ENCODE measurements around the gene CD300LB.
"Not testable (repeated sequence)": the region's sequence is repeated elsewhere in the genome, so short reads cannot be mapped to it uniquely, and the experiment has no call there.

Gene CD300LB

GRCh38 chr17:74499992-74500391 lies 31.3 kb downstream of the CD300LB start:
- DNase-seq (ENCODE audit: low read depth in 4 of 4, low spot score in 1 of 4), result no peak

- no peak for DNase-seq (ENCODE audit: low read depth in 4 of 4, low spot score in 1 of 4)
These were observed 33.8 kb downstream of the CD300LB start for GRCh38 chr17:74497471-74497870.

- peak in 3 of 4 experiments; percentile 29 to 49 (median 40) for DNase-seq (ENCODE audit: low read depth in 4 of 4, low spot score in 1 of 4)
These were observed 37.9 kb downstream of the CD300LB start for GRCh38 chr17:74493331-74493833.

GRCh38 chr17:74491626-74492025 lies 39.6 kb downstream of the CD300LB start:
- DNase-seq (ENCODE audit: low read depth in 4 of 4, low spot score in 1 of 4), result no peak

GRCh38 chr17:74490716-74491115 lies 40.6 kb downstream of the CD300LB start:
- no peak for DNase-seq (ENCODE audit: low read depth in 4 of 4, low spot score in 1 of 4)

- not testable (repeated sequence) for DNase-seq (ENCODE audit: low read depth in 4 of 4, low spot score in 1 of 4)
These were observed 43.0 kb downstream of the CD300LB start for GRCh38 chr17:74488276-74488675.

- DNase-seq (ENCODE audit: low read depth in 4 of 4, low spot score in 1 of 4), result no peak
These were observed 45.4 kb downstream of the CD300LB start for GRCh38 chr17:74485841-74486240.

- DNase-seq (ENCODE audit: low read depth in 4 of 4, low spot score in 1 of 4), result no peak
These were observed 46.1 kb downstream of the CD300LB start for GRCh38 chr17:74485022-74485743.

- no peak for DNase-seq (ENCODE audit: low read depth in 4 of 4, low spot score in 1 of 4)
These were observed 47.2 kb downstream of the CD300LB start for GRCh38 chr17:74484066-74484465.

- no peak for DNase-seq (ENCODE audit: low read depth in 4 of 4, low spot score in 1 of 4)
These were observed 49.7 kb downstream of the CD300LB start for GRCh38 chr17:74481621-74482020.

- DNase-seq (ENCODE audit: low read depth in 4 of 4, low spot score in 1 of 4), result no peak
These were observed 51.0 kb downstream of the CD300LB start for GRCh38 chr17:74480290-74480689.

GRCh38 chr17:74478420-74479100 lies 52.7 kb downstream of the CD300LB start:
- peak in 1 of 4 experiments; percentile 25 for DNase-seq (ENCODE audit: low read depth in 4 of 4, low spot score in 1 of 4)

GRCh38 chr17:74477411-74477810 lies 53.9 kb downstream of the CD300LB start:
- DNase-seq (ENCODE audit: low read depth in 4 of 4, low spot score in 1 of 4), result no peak

- no peak for DNase-seq (ENCODE audit: low read depth in 4 of 4, low spot score in 1 of 4)
These were observed 56.1 kb downstream of the CD300LB start for GRCh38 chr17:74475189-74475588.

- DNase-seq (ENCODE audit: low read depth in 4 of 4, low spot score in 1 of 4), result no peak
These were observed 57.1 kb downstream of the CD300LB start for GRCh38 chr17:74474043-74474792.

GRCh38 chr17:74473294-74473693 lies 58.0 kb downstream of the CD300LB start:
- no peak for DNase-seq (ENCODE audit: low read depth in 4 of 4, low spot score in 1 of 4)

- DNase-seq (ENCODE audit: low read depth in 4 of 4, low spot score in 1 of 4), result no peak
These were observed 58.4 kb downstream of the CD300LB start for GRCh38 chr17:74472890-74473289.

GRCh38 chr17:74471341-74471740 lies 59.9 kb downstream of the CD300LB start:
- DNase-seq (ENCODE audit: low read depth in 4 of 4, low spot score in 1 of 4), result no peak

Measured in stimulated activated CD4-positive, alpha-beta T cell treated with anti-CD3 and anti-CD28 coated beads, Interleukin-1b, Interleukin-23, amount 100 ng/mL, for 24 hours (primary cell).